Lung (tissue), 12 donors: ENCODE measurements around the gene BMP4. TPM values are rescaled to one million over a fixed set of nuclear protein-coding genes. Genes with fewer than 3 reads are reported as not detected.
A peak's percentile ranks its signal among the peaks of the same experiment; 100 is the strongest.

Source experiments
- ATAC-seq: fragments of 200-7000 bp; cut with Tn5 transposase; one replicate; pipeline ENCODE4 v1.9.1; 2020; ENCODE audit warnings: moderate number of reproducible peaks; ENCODE audit not compliant: insufficient read depth, low FRiP score
- DNase-seq, 3 donors: peaks; one replicate each; pipeline ENCODE4 v3.0.0-alpha.2; 2013 to 2017
- H3K27ac ChIP-seq, 2 donors: one replicate each; pipeline ENCODE4 v1.5.1; 2013; ENCODE audit warnings: mild to moderate bottlenecking in 2 of 2, moderate library complexity in 2 of 2, control low read depth in 1 of 2, inconsistent platforms in 1 of 2, low read depth in 1 of 2, low read length in 1 of 2
- H3K27me3 ChIP-seq, 3 donors: one replicate each; pipeline ENCODE4 v1.5.1; 2013; ENCODE audit warnings: low read length in 2 of 3; ENCODE audit not compliant: control insufficient read depth in 3 of 3, insufficient read depth in 3 of 3
- H3K36me3 ChIP-seq, 4 donors: one replicate each; pipeline ENCODE4 v1.5.1; 2013; ENCODE audit warnings: low read length in 4 of 4, mild to moderate bottlenecking in 1 of 4, moderate library complexity in 1 of 4; ENCODE audit not compliant: control insufficient read depth in 4 of 4, insufficient read depth in 4 of 4
- H3K4me1 ChIP-seq, 5 donors: one replicate each; pipeline ENCODE4 v1.5.1; 2013; ENCODE audit warnings: low read length in 5 of 5, mild to moderate bottlenecking in 2 of 5, moderate library complexity in 1 of 5; ENCODE audit not compliant: control insufficient read depth in 5 of 5, insufficient read depth in 5 of 5
- H3K4me3 ChIP-seq: one replicate; pipeline ENCODE4 v1.5.1; 2013; ENCODE audit warnings: mild to moderate bottlenecking, control low read depth, moderate library complexity
- H3K9ac ChIP-seq, 2 donors: one replicate each; pipeline ENCODE4 v1.5.1; 2013; ENCODE audit warnings: low read length in 2 of 2, control low read depth in 1 of 2; ENCODE audit not compliant: insufficient read depth in 1 of 2
- H3K9me3 ChIP-seq, 4 donors: one replicate each; pipeline ENCODE4 v1.5.1; 2013; ENCODE audit warnings: low read length in 3 of 4, mild to moderate bottlenecking in 1 of 4, moderate library complexity in 1 of 4; ENCODE audit not compliant: control insufficient read depth in 4 of 4, insufficient read depth in 3 of 4
- CTCF ChIP-seq: IDR thresholded peaks from 2 replicates; pipeline ENCODE4 v1.5.1; 2012; ENCODE audit warnings: mild to moderate bottlenecking; ENCODE audit errors: control extremely low read depth, extremely low read depth
- WGBS, 2 donors: extraction: QIAGEN DNeasy Blood & Tissue Kit; methylation state at CpG; one replicate each; pipeline ENCODE4 v1.1.7; 2013; 5-methylcytosine and 5-hydroxymethylcytosine counted together
- polyA plus RNA-seq, 2 donors: library from polyadenylated mRNA; stranded (reverse); fragments of 200-250 nt; gene quantifications; one replicate each; pipeline ENCODE4 v1.2.1, GENCODE V29; 2013
- total RNA-seq, 2 donors: library from RNA; depleted of rRNA in 1 of 2; stranded (reverse); fragments of >200 nt in 1 of 2; gene quantifications; one replicate each; pipeline ENCODE4 v1.2.1, GENCODE V29; 2014 to 2021
- donor health status: control.
- donor health status: control.
- donor health status: Bipolar disorder and iron deficiency.
- donor health status: healthy.
- donor health status: DM: yes; HTN: yes; CAD: no.

The BMP4 gene
- total and polyA plus RNA-seq, 4 donors: 7.1 to 39.0 (median 11.9) TPM

GRCh38 chr14:53954551-53955228, 1.9 kb downstream of the BMP4 start:
- 1% methylated on average over 52 to 53 of the region's 53 CpGs for WGBS, 2 donors
- no peaks in the 10 kb centered on the region for H3K9me3 ChIP-seq
- TF ChIP-seq CTCF: no peak
- H3K4me1 ChIP-seq: peaks cover 0 to 26% (median 7%) of the 10 kb centered on the region in 5 donors
- ATAC-seq (no peak), DNase-seq (peak; percentile 52 to 69 (median 68))
- H3K4me3 ChIP-seq: peak overlapping the region; percentile 40
- H3K9ac ChIP-seq: peak overlapping the region; percentile 46 to 89
- peaks cover 0 to 38% (median 9%) of the 10 kb centered on the region in 4 donors for H3K36me3 ChIP-seq
- peak overlapping the region; percentile 62 to 64 for H3K27ac ChIP-seq
- no peaks in the 10 kb centered on the region for H3K27me3 ChIP-seq

GRCh38 chr14:53953828-53954550, 2.6 kb downstream of the BMP4 start:
- TF ChIP-seq CTCF: no peak
- DNase-seq: peak; percentile 64 to 68 (median 66)
- H3K9ac ChIP-seq: peak overlapping the region; percentile 46 to 89
- peak; percentile 9 for ATAC-seq
- peak overlapping the region; percentile 86 to 88 for H3K27ac ChIP-seq
- 0 to 1% methylated on average over 51 of the region's 51 CpGs for WGBS, 2 donors
- H3K4me3 ChIP-seq: peak overlapping the region; percentile 57
- peaks cover 0 to 26% (median 10%) of the 10 kb centered on the region in 5 donors for H3K4me1 ChIP-seq
- H3K27me3 ChIP-seq: no peaks in the 10 kb centered on the region
- H3K9me3 ChIP-seq: no peaks in the 10 kb centered on the region
- peaks cover 0 to 45% (median 13%) of the 10 kb centered on the region in 4 donors for H3K36me3 ChIP-seq

- Histone ChIP-seq H3K27me3 (no peaks in the 10 kb centered on the region), H3K4me3 (peak overlapping the region; percentile 57), H3K27ac (peak overlapping the region; percentile 86 to 88), H3K9ac (peak overlapping the region; percentile 46 to 89), H3K9me3 (no peaks in the 10 kb centered on the region), H3K4me1 (peaks cover 0 to 26% (median 10%) of the 10 kb centered on the region in 5 donors), H3K36me3 (peaks cover 0 to 48% (median 13%) of the 10 kb centered on the region in 4 donors)
- DNase-seq (peak; percentile 95 to 97 (median 96)), ATAC-seq (peak; percentile 84)
- WGBS, 2 donors: 1% methylated on average over 64 to 72 of the region's 72 CpGs
- no peak for TF ChIP-seq CTCF
Observed at GRCh38 chr14:53953002-53953827, 3.4 kb downstream of the BMP4 start.
